ENCODE data around the gene POLR2J. TPM values are rescaled to one million over a fixed set of nuclear protein-coding genes. Genes with fewer than 3 reads are reported as not detected.

POLR2J gene
- total RNA-seq, 1 experiment from 2014 or later = 50.5 TPM

GRCh38 chr7:102469972-102470825 lies 8.5 kb downstream of the POLR2J start:
- no peak for TF ChIP-seq USF1 (CRISPR knock-in tag; IDR thresholded peaks at IDR 0.05)
- TF ChIP-seq JUN (CRISPR knock-in tag; IDR thresholded peaks at IDR 0.05) = no peak
- TF ChIP-seq FOXK1 (CRISPR knock-in tag; IDR thresholded peaks at IDR 0.05) = no peak
- no peak for TF ChIP-seq ZBTB21 (CRISPR knock-in tag; IDR thresholded peaks at IDR 0.05; ENCODE audit: borderline replicate concordance)
- TF ChIP-seq HMGXB4 (CRISPR knock-in tag; IDR thresholded peaks at IDR 0.05) = no peak
- TF ChIP-seq, protein P1, sequence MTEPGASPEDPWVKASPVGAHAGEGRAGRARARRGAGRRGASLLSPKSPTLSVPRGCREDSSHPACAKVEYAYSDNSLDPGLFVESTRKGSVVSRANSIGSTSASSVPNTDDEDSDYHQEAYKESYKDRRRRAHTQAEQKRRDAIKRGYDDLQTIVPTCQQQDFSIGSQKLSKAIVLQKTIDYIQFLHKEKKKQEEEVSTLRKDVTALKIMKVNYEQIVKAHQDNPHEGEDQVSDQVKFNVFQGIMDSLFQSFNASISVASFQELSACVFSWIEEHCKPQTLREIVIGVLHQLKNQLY (CRISPR knock-in tag; IDR thresholded peaks at IDR 0.05) = no peak
- TF ChIP-seq, protein P2, sequence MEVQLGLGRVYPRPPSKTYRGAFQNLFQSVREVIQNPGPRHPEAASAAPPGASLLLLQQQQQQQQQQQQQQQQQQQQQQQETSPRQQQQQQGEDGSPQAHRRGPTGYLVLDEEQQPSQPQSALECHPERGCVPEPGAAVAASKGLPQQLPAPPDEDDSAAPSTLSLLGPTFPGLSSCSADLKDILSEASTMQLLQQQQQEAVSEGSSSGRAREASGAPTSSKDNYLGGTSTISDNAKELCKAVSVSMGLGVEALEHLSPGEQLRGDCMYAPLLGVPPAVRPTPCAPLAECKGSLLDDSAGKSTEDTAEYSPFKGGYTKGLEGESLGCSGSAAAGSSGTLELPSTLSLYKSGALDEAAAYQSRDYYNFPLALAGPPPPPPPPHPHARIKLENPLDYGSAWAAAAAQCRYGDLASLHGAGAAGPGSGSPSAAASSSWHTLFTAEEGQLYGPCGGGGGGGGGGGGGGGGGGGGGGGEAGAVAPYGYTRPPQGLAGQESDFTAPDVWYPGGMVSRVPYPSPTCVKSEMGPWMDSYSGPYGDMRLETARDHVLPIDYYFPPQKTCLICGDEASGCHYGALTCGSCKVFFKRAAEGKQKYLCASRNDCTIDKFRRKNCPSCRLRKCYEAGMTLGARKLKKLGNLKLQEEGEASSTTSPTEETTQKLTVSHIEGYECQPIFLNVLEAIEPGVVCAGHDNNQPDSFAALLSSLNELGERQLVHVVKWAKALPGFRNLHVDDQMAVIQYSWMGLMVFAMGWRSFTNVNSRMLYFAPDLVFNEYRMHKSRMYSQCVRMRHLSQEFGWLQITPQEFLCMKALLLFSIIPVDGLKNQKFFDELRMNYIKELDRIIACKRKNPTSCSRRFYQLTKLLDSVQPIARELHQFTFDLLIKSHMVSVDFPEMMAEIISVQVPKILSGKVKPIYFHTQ (CRISPR knock-in tag; IDR thresholded peaks at IDR 0.05) = no peak
- TF ChIP-seq CDX4 (CRISPR knock-in tag; IDR thresholded peaks at IDR 0.05; ENCODE audit: borderline replicate concordance) = no peak
- no peak for TF ChIP-seq SP1 (CRISPR knock-in tag; conservative IDR thresholded peaks at IDR 0.05)
- TF ChIP-seq FOXJ3 (CRISPR knock-in tag; IDR thresholded peaks at IDR 0.05; ENCODE audit: borderline replicate concordance) = no peak
- ChIA-PET POLR2A (no interaction called here), CTCF (no interaction called here)
- no peak for ATAC-seq
- Mint-ChIP-seq H3K9me3 (no peaks in the 10 kb centered on the region), H3K27ac (no peak overlapping the region), H3K4me1 (no peaks in the 10 kb centered on the region), H3K27me3 (ENCODE audit: low read depth) (no peaks in the 10 kb centered on the region), H3K36me3 (peaks cover 3% of the 10 kb centered on the region; the same call in 1 of the 2 replicates), H3K4me3 (no peak overlapping the region)
- no peak for DNase-seq (ENCODE audit: low spot score)

GRCh38 chr7:102469351-102469971 lies 9.3 kb downstream of the POLR2J start:
- POLR2A ChIA-PET = no interaction called here
- no peak for TF ChIP-seq CDX4 (CRISPR knock-in tag; IDR thresholded peaks at IDR 0.05; ENCODE audit: borderline replicate concordance)
- TF ChIP-seq MYBL2 (CRISPR knock-in tag; IDR thresholded peaks at IDR 0.05) = no peak
- TF ChIP-seq NR1H2 (CRISPR knock-in tag; IDR thresholded peaks at IDR 0.05) = no peak
- TF ChIP-seq CREM (CRISPR knock-in tag; IDR thresholded peaks at IDR 0.05) = no peak
- TF ChIP-seq, protein P3, sequence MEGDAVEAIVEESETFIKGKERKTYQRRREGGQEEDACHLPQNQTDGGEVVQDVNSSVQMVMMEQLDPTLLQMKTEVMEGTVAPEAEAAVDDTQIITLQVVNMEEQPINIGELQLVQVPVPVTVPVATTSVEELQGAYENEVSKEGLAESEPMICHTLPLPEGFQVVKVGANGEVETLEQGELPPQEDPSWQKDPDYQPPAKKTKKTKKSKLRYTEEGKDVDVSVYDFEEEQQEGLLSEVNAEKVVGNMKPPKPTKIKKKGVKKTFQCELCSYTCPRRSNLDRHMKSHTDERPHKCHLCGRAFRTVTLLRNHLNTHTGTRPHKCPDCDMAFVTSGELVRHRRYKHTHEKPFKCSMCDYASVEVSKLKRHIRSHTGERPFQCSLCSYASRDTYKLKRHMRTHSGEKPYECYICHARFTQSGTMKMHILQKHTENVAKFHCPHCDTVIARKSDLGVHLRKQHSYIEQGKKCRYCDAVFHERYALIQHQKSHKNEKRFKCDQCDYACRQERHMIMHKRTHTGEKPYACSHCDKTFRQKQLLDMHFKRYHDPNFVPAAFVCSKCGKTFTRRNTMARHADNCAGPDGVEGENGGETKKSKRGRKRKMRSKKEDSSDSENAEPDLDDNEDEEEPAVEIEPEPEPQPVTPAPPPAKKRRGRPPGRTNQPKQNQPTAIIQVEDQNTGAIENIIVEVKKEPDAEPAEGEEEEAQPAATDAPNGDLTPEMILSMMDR (IDR thresholded peaks at IDR 0.05) = no peak
- TF ChIP-seq, protein P4, sequence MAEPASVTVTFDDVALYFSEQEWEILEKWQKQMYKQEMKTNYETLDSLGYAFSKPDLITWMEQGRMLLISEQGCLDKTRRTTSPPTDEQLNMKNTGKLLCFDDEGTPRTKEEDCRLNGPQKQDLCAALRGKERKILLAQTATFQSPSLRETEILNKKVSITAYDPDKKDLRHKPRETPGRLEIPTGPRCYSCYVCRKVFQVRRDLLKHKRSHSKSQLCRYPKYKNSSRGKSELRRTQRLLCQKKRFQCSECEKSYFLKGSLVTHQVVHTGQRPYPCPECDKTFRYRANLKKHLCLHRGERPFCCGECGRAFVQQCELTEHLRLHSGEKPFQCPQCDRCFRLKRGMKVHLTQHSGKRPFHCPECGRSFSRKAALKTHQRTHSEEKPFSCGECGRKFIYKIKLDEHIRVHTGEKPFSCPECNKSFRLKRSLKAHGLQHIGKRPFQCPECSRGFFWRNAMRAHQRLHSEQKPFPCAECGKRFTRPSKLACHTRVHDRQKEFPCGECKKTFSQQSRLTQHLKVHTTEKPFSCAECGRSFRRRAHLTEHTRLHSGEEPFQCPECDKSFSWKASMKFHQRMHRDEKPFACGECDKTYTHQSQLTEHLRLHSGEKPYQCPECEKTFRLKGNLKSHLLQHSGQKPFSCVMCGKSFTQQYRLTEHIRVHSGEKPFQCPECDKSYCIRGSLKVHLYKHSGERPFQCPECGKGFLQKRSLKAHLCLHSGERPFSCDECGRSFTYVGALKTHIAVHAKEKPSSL (CRISPR knock-in tag; conservative IDR thresholded peaks at IDR 0.05) = no peak
- no peak for TF ChIP-seq OVOL2 (CRISPR knock-in tag; IDR thresholded peaks at IDR 0.05; ENCODE audit: borderline replicate concordance)
- TF ChIP-seq ATF6 (CRISPR knock-in tag; IDR thresholded peaks at IDR 0.05) = no peak
- TF ChIP-seq ZNF416 (CRISPR knock-in tag; IDR thresholded peaks at IDR 0.05) = no peak
- no peak for TF ChIP-seq ZNF396 (CRISPR knock-in tag; IDR thresholded peaks at IDR 0.05; ENCODE audit: borderline replicate concordance)

More at GRCh38 chr7:102469351-102469971, 9.3 kb downstream of the POLR2J start:
- H3K36me3 Mint-ChIP-seq = peaks cover 3% of the 10 kb centered on the region; the same call in 1 of the 2 replicates
- ATAC-seq = no peak
- H3K4me3 Mint-ChIP-seq = no peak overlapping the region
- CTCF ChIA-PET = no interaction called here
- no peak overlapping the region for H3K27ac Mint-ChIP-seq
- H3K4me1 Mint-ChIP-seq = no peaks in the 10 kb centered on the region
- H3K27me3 Mint-ChIP-seq (ENCODE audit: low read depth) = no peaks in the 10 kb centered on the region
- no peak for DNase-seq (ENCODE audit: low spot score)
- no peaks in the 10 kb centered on the region for H3K9me3 Mint-ChIP-seq
